ENCODE measurements around the gene PAIP2B. TPM values are rescaled to one million over a fixed set of nuclear protein-coding genes. Genes with fewer than 3 reads are reported as not detected.

Gene PAIP2B
- total and polyA plus RNA-seq, 9 of the 15 experiments (the other 6 are each of a cell fraction or from before 2014, with no cell fraction given) = 0.18 to 0.38 (median 0.25) TPM

- POLR2A ChIA-PET = interaction anchor here (0.7 to 1.0 kb wide), 3 partner anchors 23 to 70 kb away, joined by 3 read pairs; no protein-coding TSS in a partner anchor
- H3K9me3 ChIP-seq (replicated peaks; ENCODE audit: control insufficient read depth, insufficient read depth, low read depth, low read length) = no peaks in the 10 kb centered on the region
- H3K27ac ChIP-seq (ENCODE audit: extremely low read depth, low read depth, low read length) = no peak overlapping the region
- H3K79me2 ChIP-seq (ENCODE audit: control insufficient read depth, insufficient read depth, low read length) = no peaks in the 10 kb centered on the region
- H3K27me3 ChIP-seq (ENCODE audit: control insufficient read depth in 2 of 2, insufficient read depth in 2 of 2, low read length in 2 of 2) = peaks cover 9 to 39% of the 10 kb centered on the region in 2 experiments; a peak in 4 of 5 replicates
- H3K36me3 ChIP-seq (ENCODE audit: control insufficient read depth, insufficient read depth, low read length) = peaks cover 14% of the 10 kb centered on the region; the same call in 2 of the 3 replicates
- no peak for ATAC-seq
- no peak overlapping the region for H2AFZ ChIP-seq (ENCODE audit: low read depth, low read length)
- H3K4me1 ChIP-seq (replicated peaks in 1 of 2; ENCODE audit: control insufficient read depth in 2 of 2, insufficient read depth in 2 of 2, low read length in 2 of 2) = no peaks in the 10 kb centered on the region; a peak in 1 of 5 replicates
- in situ Hi-C loops (cut with MboI) = no loop called here
- no peak overlapping the region for H3K9ac ChIP-seq (ENCODE audit: insufficient read depth in 1 of 2, low read depth in 2 of 2, low read length in 2 of 2)
- no TSS peak for BruUV-seq (replicated peaks)
- H3K4me3 ChIP-seq = no peak overlapping the region
- under 1% methylated on average over 8 of the region's 8 CpGs for WGBS (ENCODE audit: insufficient coverage, low coverage, missing lambda C conversion rate)
- no peaks in the 10 kb centered on the region for H3K9me1 ChIP-seq (ENCODE audit: control insufficient read depth, insufficient read depth, low read length)
- CTCF ChIA-PET (ENCODE audit: low intra/inter-chr PET ratio) = no interaction called here
- H4K20me1 ChIP-seq (replicated peaks; ENCODE audit: control insufficient read depth, insufficient read depth, low read length) = peaks cover 12% of the 10 kb centered on the region; the same call in 1 of the 2 replicates
- no peak overlapping the region for H3K4me2 ChIP-seq (ENCODE audit: insufficient read depth, low read length)
- no peak for FAIRE-seq
- DNase-seq (ENCODE audit: extremely low read depth in 1 of 4, low spot score in 3 of 4) = no peak
- intact Hi-C loops (cut with micrococcal nuclease) = loop anchor here (10.0 kb wide), 1 partner anchor 149 kb away; no protein-coding TSS in a partner anchor
- TF ChIP-seq MITF (IDR thresholded peaks at IDR 0.05) = no peak
- no peak for TF ChIP-seq MNT (conservative IDR thresholded peaks at IDR 0.05)
- no peak for TF ChIP-seq ZNF263 (CRISPR knock-in tag; IDR thresholded peaks at IDR 0.05; ENCODE audit: borderline replicate concordance)
- TF ChIP-seq CLOCK (CRISPR knock-in tag; IDR thresholded peaks at IDR 0.05; ENCODE audit: borderline replicate concordance) = no peak
- no peak for TF ChIP-seq RUNX1 (IDR thresholded peaks at IDR 0.05; ENCODE audit: low read depth)
- no peak for TF ChIP-seq ZFP1 (CRISPR knock-in tag; IDR thresholded peaks at IDR 0.05)
- no peak for TF ChIP-seq TSHZ1 (CRISPR knock-in tag; IDR thresholded peaks at IDR 0.05)
- TF ChIP-seq STAT6 (CRISPR knock-in tag; IDR thresholded peaks at IDR 0.05) = no peak
- no peak for TF ChIP-seq CBFB (CRISPR knock-in tag; IDR thresholded peaks at IDR 0.05)
Observed at GRCh38 chr2:71154279-71154678, 72.6 kb downstream of the PAIP2B start.

All from K562 (cell line).